ENCODE data around the gene DOK6. TPM values are rescaled to one million over a fixed set of nuclear protein-coding genes. Genes with fewer than 3 reads are reported as not detected.

Gene DOK6
- total RNA-seq, 1 experiment from 2014 or later = not detected

DNA sequence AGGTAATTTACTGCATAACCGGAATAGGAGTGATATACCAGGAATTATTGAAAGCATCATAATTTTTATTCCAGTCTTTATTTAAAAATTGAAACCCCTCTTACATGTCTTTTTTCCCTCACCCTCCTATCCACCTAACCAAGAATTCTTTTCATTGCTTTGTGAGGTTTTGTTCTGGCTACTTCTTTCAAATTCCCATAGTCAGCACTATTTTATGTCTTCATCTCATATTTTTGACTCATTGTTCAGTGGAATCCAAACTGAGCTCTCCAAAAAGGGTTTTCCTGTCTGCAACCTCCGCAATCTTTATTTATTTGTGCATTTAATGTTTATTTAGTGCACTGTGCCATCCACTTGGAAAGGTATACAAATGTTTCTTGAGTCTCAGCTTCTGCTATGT is 128.5 kb downstream of the DOK6 start:
- Histone ChIP-seq H3K27me3 (replicated peaks) (no peaks in the 10 kb centered on the region), H3K4me3 (no peak overlapping the region), H3K36me3 (no peaks in the 10 kb centered on the region)

DNA sequence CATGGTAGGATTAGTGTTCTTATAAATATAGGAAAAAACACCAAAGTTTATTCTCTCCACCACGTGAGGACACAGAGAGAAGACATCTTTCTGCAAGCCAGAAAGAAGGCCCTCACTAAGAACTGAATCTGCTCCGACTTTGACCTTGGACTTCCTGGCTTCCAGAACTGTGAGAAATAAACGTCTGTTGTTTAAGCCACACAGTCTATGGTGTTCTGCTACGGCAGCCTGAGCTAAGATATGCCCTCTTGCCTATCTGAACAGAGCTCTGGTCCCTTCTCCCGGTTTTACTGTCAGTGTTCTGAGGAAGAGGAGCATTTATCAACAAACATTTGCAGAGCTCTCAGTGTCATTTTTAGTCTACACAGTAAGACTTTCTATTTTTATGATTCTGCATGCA is 131.3 kb downstream of the DOK6 start:
- no peak for DNase-seq (ENCODE audit: low read depth in 1 of 2, low spot score in 2 of 2)

More for the DNA sequence above, 128.5 kb downstream of the DOK6 start:
- DNase-seq (ENCODE audit: low read depth in 1 of 2, low spot score in 2 of 2) = no peak
- H3K27ac ChIP-seq = no peak overlapping the region
- H3K9me3 ChIP-seq (replicated peaks) = no peaks in the 10 kb centered on the region
- no peaks in the 10 kb centered on the region for H3K4me1 ChIP-seq (replicated peaks)

DNA sequence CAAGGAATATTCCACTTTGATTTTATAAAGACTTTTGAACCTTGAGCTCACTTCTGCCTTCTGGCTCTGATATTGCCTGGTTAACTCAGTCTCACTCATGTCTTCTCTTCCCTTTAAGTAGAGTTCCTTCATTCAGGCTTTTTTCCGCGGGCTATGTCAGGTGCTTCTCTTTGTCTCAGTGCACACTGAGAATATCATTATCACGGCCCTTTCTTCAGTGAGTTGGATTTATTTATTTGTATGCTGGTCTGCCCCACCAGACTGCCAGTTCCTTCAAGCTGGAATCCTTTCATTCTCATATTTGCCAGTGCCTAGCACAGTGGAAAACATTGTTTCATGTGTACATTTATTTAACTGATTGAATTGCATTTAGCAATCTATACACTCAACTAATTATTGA is 136.5 kb downstream of the DOK6 start:
- H3K9me3 ChIP-seq (replicated peaks) = no peaks in the 10 kb centered on the region
- H3K4me3 ChIP-seq = no peak overlapping the region
- no peaks in the 10 kb centered on the region for H3K4me1 ChIP-seq (replicated peaks)
- no peak for DNase-seq (ENCODE audit: low read depth in 1 of 2, low spot score in 2 of 2)
- no peak overlapping the region for H3K27ac ChIP-seq
- H3K27me3 ChIP-seq (replicated peaks) = no peaks in the 10 kb centered on the region
- H3K36me3 ChIP-seq = no peaks in the 10 kb centered on the region

More for the DNA sequence above, 131.3 kb downstream of the DOK6 start:
- H3K9me3 ChIP-seq (replicated peaks) = no peaks in the 10 kb centered on the region
- H3K27me3 ChIP-seq (replicated peaks) = no peaks in the 10 kb centered on the region
- H3K27ac ChIP-seq = no peak overlapping the region
- no peak overlapping the region for H3K4me3 ChIP-seq
- no peaks in the 10 kb centered on the region for H3K36me3 ChIP-seq
- H3K4me1 ChIP-seq (replicated peaks) = no peaks in the 10 kb centered on the region

DNA sequence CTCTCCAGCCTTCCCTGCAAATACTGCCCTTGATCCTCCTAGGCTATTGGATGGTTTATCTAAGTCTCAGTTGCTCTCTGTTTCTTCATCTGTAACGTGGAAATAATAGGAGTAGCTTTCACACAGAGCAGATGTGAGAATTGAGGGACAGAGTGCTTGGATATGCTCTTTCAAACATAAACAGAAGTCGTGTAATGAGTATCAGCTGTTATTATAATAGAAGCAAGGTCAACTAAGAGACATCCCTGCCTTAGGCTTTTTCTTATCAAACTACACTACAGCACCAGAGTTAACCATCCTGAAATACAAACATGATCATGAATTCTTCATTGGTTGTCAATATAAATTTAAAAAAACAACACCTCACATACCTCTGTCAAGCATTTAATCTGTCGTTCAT is 138.2 kb downstream of the DOK6 start:
- no peak for DNase-seq (ENCODE audit: low read depth in 1 of 2, low spot score in 2 of 2)

DNA sequence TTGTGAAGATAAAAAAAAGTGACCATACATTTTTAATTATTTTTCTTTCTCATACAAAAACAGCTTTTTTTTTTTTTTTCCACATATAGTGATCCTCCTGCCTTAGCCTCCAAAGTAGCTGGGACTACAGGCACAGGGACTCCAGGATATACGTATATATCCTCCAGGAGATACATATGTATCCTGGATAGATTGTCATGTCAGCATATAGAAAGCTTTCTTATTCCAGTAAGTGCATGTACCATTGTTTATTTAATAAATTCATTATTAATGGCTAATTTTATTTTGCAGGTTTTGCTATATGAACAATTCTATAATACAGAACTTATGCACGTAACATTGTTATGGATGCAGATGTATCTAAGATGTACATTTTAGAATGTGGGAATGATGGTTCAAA is 138.7 kb downstream of the DOK6 start:
- H3K27ac ChIP-seq = no peak overlapping the region
- DNase-seq (ENCODE audit: low read depth in 1 of 2, low spot score in 2 of 2) = no peak
- no peak overlapping the region for H3K4me3 ChIP-seq
- H3K36me3 ChIP-seq = no peaks in the 10 kb centered on the region
- no peaks in the 10 kb centered on the region for H3K27me3 ChIP-seq (replicated peaks)
- no peaks in the 10 kb centered on the region for H3K4me1 ChIP-seq (replicated peaks)
- H3K9me3 ChIP-seq (replicated peaks) = no peaks in the 10 kb centered on the region

More for the DNA sequence above, 138.2 kb downstream of the DOK6 start:
- H3K4me3 ChIP-seq = no peak overlapping the region
- no peak overlapping the region for H3K27ac ChIP-seq
- no peaks in the 10 kb centered on the region for H3K9me3 ChIP-seq (replicated peaks)
- H3K36me3 ChIP-seq = no peaks in the 10 kb centered on the region
- no peaks in the 10 kb centered on the region for H3K27me3 ChIP-seq (replicated peaks)
- H3K4me1 ChIP-seq (replicated peaks) = no peaks in the 10 kb centered on the region

DNA sequence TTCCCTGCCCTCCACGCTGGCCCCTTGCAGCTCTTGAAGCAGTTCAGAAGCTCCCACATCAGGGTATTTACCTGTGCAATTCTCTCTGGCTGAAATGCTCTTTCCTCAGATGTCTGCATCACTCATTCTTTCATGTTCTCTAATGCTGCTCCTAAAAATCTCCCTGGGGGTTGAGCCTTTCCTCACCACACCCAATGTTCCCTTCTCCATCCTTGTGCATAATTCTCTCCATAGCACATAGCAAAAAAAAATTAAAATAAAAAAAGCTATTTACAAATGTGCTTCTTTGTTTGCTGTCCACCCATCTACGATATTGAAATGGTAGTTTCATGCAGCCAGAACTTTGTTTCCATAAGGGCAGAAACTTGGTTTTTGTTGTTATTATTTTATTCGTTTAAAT is 155.5 kb downstream of the DOK6 start:
- H3K9me3 ChIP-seq (replicated peaks) = no peaks in the 10 kb centered on the region
- no peaks in the 10 kb centered on the region for H3K36me3 ChIP-seq
- no peak for DNase-seq (ENCODE audit: low read depth in 1 of 2, low spot score in 2 of 2)
- H3K4me3 ChIP-seq = no peak overlapping the region
- H3K4me1 ChIP-seq (replicated peaks) = no peaks in the 10 kb centered on the region
- H3K27ac ChIP-seq = no peak overlapping the region
- H3K27me3 ChIP-seq (replicated peaks) = no peaks in the 10 kb centered on the region

DNA sequence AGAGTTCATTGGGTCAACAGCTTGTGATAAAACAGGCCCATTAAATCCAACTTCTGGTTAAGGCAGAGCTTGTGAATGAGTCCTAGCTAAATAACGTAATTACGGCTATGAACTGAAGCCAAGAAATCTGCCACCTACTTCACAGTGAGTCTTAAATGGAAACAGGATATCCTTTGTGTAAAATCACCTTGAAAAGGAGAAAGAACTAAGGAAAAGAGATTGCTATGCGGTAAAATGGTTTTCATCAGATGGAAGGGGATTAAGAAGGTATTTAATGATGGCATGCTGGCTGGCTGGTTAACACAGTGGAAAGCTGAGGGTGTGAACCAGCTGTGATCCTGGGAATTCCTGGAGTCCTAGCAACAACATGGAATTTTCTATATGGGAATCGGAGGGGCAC is 156.6 kb downstream of the DOK6 start:
- DNase-seq (ENCODE audit: low read depth in 1 of 2, low spot score in 2 of 2) = no peak
- no peaks in the 10 kb centered on the region for H3K4me1 ChIP-seq (replicated peaks)
- H3K9me3 ChIP-seq (replicated peaks) = no peaks in the 10 kb centered on the region
- no peak overlapping the region for H3K27ac ChIP-seq
- no peaks in the 10 kb centered on the region for H3K27me3 ChIP-seq (replicated peaks)
- no peaks in the 10 kb centered on the region for H3K36me3 ChIP-seq
- H3K4me3 ChIP-seq = no peak overlapping the region

DNA sequence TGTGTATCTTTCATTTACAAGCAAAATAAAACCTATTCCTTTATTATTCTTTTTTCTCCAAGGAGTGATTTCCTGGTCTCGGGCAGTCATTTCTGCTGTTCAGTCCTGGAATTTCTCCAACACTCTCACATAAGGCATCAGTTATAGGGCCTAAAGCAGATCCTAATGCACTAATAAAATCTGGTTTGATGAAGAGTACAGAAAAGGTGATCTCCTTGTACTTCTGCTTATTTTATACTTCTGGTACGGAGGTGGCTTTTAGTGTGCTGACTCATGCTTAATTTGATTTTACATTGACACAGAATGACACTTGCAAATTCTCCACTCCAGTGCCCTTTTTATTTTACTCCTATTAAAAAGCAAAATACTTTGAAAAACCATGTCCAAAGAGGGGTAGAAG is 157.4 kb downstream of the DOK6 start:
- DNase-seq (ENCODE audit: low read depth in 1 of 2, low spot score in 2 of 2) = no peak
- H3K4me3 ChIP-seq = no peak overlapping the region
- H3K36me3 ChIP-seq = no peaks in the 10 kb centered on the region
- H3K27me3 ChIP-seq (replicated peaks) = no peaks in the 10 kb centered on the region
- no peaks in the 10 kb centered on the region for H3K4me1 ChIP-seq (replicated peaks)
- H3K9me3 ChIP-seq (replicated peaks) = no peaks in the 10 kb centered on the region
- no peak overlapping the region for H3K27ac ChIP-seq

DNA sequence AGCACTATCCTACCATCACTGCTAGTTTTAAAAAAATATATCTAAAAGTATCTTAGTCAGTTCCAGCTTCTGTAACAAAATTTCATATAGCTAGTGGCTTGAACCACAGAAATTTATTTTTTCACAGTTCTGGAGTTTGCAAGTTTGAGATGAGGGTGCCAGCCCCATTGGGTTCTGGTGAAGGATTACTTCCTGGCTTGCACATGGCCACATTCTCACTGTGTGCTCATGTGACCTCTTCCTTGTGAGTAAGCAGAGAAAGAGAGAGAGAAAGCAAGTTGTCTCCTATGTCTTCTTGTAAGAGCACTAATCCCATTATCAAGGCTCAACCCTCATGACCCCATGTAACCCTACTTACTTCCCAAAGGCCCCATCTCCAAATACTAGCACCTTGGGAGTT is 158.9 kb downstream of the DOK6 start:
- DNase-seq (ENCODE audit: low read depth in 1 of 2, low spot score in 2 of 2) = no peak

DNA sequence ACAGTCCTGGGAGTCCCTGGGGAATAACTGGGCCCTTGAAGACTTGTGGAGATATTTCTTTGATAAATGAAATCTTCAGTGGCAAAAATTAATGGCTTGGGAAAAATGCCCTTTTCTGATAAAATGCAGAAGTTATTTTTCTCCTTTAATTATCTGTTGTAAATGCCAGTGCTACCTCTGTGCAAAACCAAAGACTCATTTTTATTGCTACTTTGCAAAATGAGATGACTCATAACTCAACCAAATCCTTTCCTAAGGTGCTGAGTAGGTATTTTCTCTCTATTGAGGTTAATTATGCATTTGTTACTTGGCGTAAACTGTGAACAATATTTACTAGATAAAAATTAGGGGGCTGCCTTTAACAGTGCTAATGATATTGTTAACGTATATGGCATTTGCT is 163.9 kb downstream of the DOK6 start:
- no peak for DNase-seq (ENCODE audit: low read depth in 1 of 2, low spot score in 2 of 2)
- Histone ChIP-seq H3K27ac (no peak overlapping the region), H3K27me3 (replicated peaks) (no peaks in the 10 kb centered on the region), H3K4me1 (replicated peaks) (no peaks in the 10 kb centered on the region), H3K9me3 (replicated peaks) (no peaks in the 10 kb centered on the region), H3K4me3 (no peak overlapping the region), H3K36me3 (no peaks in the 10 kb centered on the region)

More for the DNA sequence above, 158.9 kb downstream of the DOK6 start:
- no peaks in the 10 kb centered on the region for H3K36me3 ChIP-seq
- H3K27ac ChIP-seq = no peak overlapping the region
- H3K4me3 ChIP-seq = no peak overlapping the region
- H3K27me3 ChIP-seq (replicated peaks) = no peaks in the 10 kb centered on the region
- H3K4me1 ChIP-seq (replicated peaks) = no peaks in the 10 kb centered on the region
- no peaks in the 10 kb centered on the region for H3K9me3 ChIP-seq (replicated peaks)

DNA sequence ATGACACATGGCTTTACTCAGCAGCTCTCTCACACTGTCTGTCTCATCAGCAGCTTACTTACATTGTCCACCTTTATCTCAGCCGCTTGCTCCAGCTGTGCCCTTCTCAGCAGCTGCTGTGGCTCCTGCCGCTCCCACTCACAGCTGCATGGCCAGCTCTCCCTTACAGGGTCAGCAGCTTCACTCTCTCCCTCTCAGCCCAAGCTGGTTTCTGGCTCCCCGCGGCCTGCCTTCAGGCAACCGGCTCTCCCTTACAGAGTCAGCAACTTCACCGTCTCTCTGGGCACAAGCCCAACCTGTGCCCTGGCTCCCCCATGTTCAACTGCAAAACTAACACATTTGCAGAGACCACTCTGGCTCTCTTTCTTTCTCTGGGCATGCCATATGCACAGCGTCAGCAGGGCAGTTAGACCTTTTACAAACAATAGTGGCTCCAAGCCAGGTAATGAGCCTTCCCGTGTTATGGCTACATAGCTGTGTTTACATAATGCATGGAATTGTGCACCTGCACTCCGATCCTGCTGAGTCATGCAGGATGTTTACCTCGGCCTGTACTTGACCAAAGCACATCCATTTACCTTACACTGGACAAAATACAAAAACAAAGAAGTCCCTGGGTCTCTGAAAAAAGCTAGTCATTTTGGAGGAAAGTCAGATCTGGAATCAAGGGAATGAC is 167.3 kb downstream of the DOK6 start:
- H3K4me3 ChIP-seq = no peak overlapping the region
- no peaks in the 10 kb centered on the region for H3K27me3 ChIP-seq (replicated peaks)
- H3K36me3 ChIP-seq = no peaks in the 10 kb centered on the region
- H3K9me3 ChIP-seq (replicated peaks) = no peaks in the 10 kb centered on the region
- DNase-seq (ENCODE audit: low read depth in 1 of 2, low spot score in 2 of 2) = no peak
- no peaks in the 10 kb centered on the region for H3K4me1 ChIP-seq (replicated peaks)
- H3K27ac ChIP-seq = no peak overlapping the region

DNA sequence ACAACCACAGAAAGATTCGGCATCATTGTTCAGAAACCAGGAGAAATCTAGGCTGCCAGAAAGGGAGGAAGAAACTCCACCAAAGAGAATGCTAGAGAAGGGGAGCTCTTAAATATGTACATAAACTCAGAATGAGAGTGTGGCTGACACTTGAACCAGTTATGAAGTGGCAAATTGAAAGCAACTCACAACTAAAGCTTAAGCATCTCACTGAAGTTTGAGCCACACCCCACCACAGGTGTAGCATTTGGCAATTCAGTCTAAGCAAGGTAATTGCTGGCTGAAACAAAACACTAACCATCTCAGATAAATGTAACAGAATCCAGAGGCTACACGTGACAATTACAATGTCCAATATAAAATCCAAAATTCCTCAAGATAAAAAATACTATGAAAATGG is 168.4 kb downstream of the DOK6 start:
- Histone ChIP-seq H3K9me3 (replicated peaks) (no peaks in the 10 kb centered on the region), H3K27ac (no peak overlapping the region), H3K27me3 (replicated peaks) (no peaks in the 10 kb centered on the region), H3K4me3 (no peak overlapping the region), H3K4me1 (replicated peaks) (no peaks in the 10 kb centered on the region), H3K36me3 (no peaks in the 10 kb centered on the region)
- no peak for DNase-seq (ENCODE audit: low read depth in 1 of 2, low spot score in 2 of 2)

DNA sequence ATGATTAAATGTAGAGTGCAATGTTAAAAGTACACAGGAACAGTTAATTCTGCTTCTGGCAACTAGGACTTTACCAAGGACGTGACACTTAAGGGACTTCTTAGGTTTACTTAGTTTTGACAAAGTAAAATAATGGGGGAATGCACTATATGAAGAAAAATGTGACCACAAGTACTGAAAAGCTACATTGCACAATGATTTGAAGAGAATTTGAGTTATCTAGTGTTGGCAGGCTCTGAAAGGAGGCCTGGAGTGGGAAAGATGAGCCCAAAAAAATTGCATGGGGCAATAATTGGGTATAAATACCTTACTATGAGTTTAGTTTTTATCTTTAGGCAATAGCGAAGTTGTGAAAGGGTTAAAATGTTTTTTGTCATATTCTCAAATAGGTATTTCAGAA is 173.7 kb downstream of the DOK6 start:
- H3K4me1 ChIP-seq (replicated peaks) = no peaks in the 10 kb centered on the region
- no peak overlapping the region for H3K27ac ChIP-seq
- no peaks in the 10 kb centered on the region for H3K36me3 ChIP-seq
- DNase-seq (ENCODE audit: low read depth in 1 of 2, low spot score in 2 of 2) = no peak
- no peaks in the 10 kb centered on the region for H3K27me3 ChIP-seq (replicated peaks)
- no peak overlapping the region for H3K4me3 ChIP-seq
- no peaks in the 10 kb centered on the region for H3K9me3 ChIP-seq (replicated peaks)

DNA sequence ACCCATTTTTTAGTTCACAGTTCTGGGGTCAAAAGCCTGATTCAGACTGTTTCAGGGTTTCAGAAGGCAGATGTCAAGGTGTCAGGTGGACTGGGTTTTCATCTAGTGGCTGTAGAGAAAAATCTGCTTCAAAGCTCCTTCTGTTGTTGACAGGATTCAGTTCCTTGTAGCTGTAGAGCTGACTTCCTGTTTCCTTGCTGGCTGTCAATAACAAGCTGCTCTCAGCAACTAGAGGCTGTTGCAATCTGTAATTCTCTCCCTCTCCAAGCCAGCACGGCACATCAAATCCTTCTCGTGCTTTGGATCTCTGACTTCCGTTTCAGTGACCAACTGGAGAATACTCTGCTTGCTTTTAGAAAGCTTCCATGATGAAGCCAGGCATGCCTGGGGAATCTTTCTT is 179.4 kb downstream of the DOK6 start:
- Histone ChIP-seq H3K4me1 (replicated peaks) (no peaks in the 10 kb centered on the region), H3K4me3 (no peak overlapping the region), H3K27me3 (replicated peaks) (no peaks in the 10 kb centered on the region), H3K9me3 (replicated peaks) (no peaks in the 10 kb centered on the region), H3K36me3 (no peaks in the 10 kb centered on the region), H3K27ac (no peak overlapping the region)
- DNase-seq (ENCODE audit: low read depth in 1 of 2, low spot score in 2 of 2) = no peak

DNA sequence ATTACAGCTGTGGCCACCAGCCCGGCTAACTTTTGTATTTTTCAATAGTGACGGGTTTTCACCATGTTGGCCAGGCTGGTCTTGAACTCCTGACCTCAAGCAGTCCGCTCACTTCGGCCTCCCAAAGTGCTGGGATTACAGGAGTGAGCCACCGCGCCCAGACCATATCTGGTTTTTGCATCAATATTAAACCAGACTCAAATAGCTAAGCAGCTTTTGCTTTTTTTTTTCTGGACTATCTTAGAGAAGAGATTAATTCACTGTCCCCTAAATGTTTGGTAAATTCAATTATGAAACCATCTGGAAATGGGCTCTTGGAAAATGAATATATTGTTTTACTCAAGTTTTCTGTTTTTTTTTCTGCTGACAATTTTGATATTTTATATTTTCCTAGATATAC is 183.7 kb downstream of the DOK6 start:
- Histone ChIP-seq H3K4me3 (no peak overlapping the region), H3K36me3 (no peaks in the 10 kb centered on the region), H3K4me1 (replicated peaks) (no peaks in the 10 kb centered on the region), H3K9me3 (replicated peaks) (no peaks in the 10 kb centered on the region), H3K27ac (no peak overlapping the region), H3K27me3 (replicated peaks) (no peaks in the 10 kb centered on the region; the same call in 1 of the 2 replicates)
- DNase-seq (ENCODE audit: low read depth in 1 of 2, low spot score in 2 of 2) = no peak

All from SJSA1 (cell line).